Measurements from ENCODE around the gene CRACR2B.

Gene CRACR2B

DNA sequence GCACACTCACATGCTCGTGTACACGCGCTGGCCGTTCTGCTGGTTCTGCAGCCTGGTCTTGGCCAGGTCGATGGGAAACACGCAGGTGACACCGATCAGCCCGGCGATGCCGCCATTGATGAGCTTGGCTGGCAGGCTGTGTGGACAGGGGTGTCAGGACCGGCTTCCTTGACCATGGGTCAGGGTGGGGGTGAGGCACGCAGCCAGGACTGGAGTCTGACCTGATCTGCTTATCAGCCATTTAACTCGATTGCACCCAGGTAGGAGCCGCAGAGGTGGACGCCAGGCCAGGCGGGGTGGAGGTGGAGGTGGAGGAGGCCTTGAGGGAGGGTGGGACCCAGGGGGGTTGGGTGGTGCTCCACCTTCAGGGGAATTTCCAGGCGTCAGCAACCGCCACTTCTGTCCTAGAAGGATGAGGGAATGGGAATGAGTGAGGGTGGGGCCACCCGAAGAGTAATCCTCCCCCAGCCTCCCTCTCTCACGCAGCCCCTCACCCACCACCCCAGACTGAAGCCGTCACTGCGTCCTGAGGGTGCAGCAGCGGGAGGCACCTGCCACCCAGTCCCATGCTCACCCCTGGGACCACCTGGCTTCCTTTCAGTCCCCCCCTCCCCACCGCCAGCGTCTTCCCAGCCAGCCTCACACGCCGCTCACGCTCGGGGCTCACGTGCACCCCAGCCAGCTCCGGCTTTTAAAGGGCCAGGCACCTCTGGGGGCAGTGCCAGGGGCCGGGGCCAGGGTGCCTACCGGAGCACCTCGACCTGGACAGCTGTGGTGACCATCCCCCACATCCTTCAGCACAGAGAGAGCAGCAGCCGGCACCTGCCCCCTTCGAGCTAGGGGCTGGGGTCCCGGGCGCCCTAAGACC is 32.7 kb upstream of the CRACR2B start:
- DNase-seq: no peak

DNA sequence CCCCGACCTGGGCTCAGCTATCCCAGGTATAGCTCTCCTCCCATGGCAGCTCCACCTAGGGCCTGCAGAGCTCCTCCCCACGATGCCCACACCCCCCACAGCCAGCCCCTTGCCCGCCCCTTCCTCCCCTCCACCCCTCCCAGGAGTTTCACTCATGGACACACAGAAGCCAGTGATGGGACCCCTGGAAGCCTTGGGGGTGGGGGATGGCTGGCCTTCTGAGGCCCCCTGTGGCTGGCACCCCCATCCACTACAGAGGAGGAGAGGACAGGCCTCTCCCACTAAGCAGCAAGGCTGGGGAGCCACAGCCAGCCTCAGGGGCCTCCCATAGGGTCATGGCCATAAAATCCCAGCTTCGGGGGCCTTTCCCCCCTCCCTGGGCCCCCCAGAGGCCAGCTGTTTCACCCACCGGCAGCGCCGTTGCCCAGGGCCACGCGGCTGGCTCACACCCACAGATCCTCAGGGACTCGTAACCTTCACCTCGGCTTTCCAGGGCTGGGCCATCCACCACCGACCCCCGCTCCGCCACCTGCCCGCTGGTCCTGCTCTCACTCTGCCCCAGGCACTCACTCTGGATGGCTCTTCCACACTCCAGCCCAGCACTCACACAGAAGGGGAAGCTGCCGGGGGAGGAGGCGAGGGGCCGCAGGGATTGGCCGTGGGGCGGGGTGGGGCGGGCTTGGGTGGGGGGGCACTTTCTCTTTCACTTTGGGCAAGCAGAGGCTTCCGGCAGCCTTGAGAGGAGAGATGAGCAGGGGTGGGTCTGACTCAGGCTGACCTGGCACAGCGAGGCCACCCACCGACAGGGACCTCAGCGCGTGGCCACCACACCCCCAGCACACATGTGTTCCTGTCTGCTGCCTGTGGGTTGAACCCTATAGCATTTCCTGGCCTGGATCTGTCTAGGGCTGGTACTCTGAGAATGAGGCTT is 31.8 kb upstream of the CRACR2B start:
- DNase-seq: peak; percentile 49

GRCh38 chr11:796565-797295 is 31.0 kb upstream of the CRACR2B start:
- DNase-seq: no peak

DNA sequence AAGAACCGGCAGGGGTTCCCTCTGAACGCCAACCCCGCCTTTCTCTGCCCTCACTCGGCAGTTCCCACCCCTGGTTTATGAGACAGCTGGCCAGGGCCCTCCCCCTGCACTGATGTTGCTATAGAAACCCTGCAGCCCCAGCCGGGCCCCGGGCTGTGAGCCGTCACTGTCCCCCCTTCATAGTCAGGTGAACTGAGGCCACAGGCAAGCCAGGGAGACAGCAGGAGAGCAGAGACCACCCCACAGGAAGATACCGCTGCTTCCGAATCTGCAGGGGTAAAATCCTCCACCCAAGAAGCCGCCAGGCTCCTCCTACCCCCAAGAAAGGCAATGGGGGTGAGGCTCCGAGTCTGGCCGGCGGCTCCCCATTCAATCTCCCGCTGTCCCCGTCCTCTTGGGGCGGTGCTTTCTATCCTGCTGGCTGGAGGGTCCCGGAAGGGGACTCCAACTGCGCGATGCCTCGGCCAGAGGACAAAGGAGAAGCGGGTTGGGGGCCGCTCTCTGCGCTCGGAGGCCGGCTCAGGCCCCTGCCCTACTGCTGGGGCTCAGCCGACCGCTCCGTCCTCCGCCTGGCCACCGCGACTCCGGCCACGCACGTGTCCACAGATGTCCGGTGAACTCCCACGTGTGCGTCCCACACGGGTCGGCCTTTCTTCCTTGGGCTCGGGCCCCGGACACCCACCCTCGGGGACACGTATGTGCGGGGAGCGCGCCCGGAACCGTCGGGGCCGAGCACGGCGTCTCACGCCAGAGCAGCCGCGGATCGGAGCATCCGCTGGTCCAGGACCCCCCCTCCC is 30.2 kb upstream of the CRACR2B start:
- DNase-seq: peak; percentile 28

DNA sequence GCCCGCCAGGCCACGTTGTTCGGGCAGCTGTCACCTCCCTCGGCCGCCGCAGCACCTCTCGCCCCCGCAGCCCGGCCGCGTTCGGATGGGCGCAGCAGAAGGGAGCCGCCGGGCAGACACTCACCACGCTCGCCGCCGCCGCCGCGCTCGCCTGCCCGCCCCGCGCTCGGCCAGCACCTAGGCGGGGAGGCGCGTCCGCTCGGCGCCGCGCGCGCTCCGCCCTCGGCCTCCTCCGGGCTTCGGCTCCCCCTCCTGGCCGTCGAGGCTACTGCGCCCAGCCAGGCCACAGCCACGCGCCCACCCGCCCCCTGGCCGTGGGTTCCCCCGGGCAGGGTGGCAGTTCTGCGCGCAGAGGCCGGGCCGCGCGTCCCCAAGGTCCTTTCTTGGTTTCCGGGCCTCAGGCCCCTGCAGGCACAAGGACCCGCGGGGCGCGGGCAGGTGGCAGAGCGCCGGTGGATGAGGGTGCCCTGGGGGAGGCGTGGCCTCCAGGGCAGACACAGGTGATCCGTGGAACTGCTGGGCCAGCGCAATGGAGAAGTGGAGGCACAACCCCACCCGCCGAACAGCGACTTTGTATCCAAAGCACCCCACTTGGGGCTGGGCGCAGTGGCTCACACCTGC is 29.5 kb upstream of the CRACR2B start, which contains the start of gene SLC25A22:
TSS of gene SLC25A22 (minus strand) at position 189 of the 621 bp plus-strand sequence. CDS start 3,275 bp downstream, outside the sequence.
- DNase-seq: peak; percentile 47

DNA sequence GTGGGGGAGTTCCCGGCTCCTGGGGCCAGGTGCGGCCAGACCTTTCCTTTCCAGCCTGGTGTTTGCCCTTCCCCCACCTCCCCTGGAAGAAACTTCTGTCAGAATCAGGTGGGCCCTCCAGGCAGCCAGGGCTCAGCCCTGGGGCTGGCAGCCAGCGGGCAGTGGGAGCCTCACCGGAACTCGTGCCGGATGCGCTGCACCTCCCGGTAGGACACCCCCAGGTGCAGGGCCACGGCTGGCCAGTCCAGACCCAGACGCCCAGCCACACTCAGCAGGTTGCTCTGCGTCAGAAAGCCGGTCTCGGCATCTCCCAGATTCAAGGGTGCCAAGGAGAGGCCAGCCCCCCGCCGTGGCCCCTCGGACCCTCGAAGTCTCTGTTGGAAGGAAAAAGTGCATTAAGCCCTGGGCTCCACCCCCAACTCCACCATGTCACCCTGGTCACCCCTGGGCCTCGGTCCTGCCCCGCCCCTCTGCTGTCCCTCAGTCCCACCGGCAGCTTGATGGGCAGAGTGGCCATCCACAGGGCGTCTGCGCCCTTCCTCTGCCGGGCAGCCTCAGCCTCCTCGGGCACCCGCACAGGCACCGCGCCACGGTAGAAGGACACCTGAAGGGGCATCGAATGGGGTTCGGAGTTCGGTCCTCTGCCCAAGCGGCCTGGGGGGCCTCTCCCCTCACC is 27.9 kb upstream of the CRACR2B start:
- no peak for DNase-seq

DNA sequence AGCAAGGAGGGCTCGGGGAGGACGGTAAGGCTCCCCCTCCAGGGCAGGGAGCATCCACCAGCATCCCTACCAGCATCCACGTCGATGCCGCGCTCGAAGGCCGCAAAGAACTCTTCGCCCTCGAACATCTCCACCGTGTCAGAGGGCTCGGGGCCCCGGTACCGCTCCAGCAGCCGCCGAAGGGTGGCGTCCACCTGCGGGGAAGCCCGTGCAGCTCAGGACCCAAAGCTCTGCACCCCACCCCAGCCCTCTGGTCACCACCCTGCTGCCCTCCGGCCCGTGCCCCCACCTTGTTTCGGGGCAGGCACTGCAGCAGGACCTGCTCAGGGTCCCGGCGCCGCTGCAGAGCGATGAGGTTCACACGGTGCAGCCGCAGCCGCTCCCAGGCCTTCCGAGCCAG is 27.2 kb upstream of the CRACR2B start:
- no peak for DNase-seq

- no peak for DNase-seq
Measured at GRCh38 chr11:801097-801780, 26.5 kb upstream of the CRACR2B start.

GRCh38 chr11:802018-802617 is 25.6 kb upstream of the CRACR2B start:
- DNase-seq: no peak

GRCh38 chr11:802693-803466 is 24.8 kb upstream of the CRACR2B start:
- DNase-seq: no peak

- DNase-seq: no peak
Measured at GRCh38 chr11:803467-803742, 24.3 kb upstream of the CRACR2B start.

GRCh38 chr11:803770-804598 is 23.7 kb upstream of the CRACR2B start:
- DNase-seq: peak; percentile 21

DNA sequence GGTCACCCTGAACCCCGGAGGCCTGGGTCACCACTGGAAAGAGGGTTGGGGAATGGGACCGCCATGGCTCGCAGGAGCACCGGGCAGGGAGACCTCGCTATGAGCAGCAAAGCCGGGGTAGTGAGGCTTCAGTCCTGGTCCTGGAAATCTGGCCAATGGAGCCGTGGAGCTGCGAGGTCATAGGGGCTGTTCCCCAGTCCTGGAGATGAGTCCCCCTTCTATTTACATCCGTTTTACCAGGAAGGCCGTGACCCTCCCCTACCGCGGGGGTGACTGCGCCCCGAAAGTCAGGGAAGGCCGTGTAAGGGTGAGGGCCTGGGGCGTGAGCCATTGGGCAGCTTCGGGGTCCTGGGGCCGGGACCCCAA is 23.1 kb upstream of the CRACR2B start:
- DNase-seq: no peak

DNA sequence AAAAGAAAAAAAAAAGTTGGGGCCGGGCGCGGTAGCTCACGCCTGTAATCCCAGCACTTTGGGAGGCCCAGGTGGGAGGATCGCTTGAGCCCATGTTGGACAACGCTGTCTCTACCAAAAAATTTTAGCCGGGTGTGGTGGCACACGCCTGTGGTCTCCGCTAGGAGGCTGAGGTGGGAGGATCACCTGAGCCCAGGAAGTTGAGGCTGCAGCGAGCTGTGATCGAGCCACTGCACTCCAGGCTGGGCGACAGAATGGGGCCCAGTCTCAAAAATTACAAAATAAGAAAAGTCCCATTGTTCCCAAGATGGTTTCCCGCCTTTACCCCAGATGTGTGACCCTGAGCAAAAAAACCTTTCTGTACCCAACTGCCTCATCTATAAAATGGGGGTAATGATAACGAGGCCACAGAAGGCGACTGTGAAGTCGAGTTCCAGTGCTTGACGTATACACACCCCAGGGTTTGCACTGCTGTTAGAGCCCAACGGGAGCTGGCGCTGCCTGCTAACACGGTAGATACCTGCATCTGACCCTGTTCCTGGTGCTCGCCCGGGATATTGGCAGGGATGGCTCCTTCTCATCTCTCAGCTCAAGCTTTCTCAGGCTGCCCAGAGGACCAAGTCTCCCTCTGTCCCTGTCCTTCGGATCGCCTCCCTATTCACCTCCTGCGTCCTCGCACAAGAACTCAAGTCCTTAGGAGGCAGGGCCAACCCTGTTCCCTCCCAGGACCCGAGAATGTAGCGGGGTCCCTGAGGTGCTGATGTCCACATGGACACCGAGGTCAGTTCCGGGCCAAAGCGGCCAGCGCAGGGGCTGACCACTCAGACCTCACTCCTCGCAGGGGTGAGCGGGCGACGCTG is 19.1 kb upstream of the CRACR2B start:
- DNase-seq: no peak

- DNase-seq: peak; percentile 94
Measured at GRCh38 chr11:809287-810039, 18.3 kb upstream of the CRACR2B start, which contains the start of gene RPLP2. RPLP2 (plus strand) TSS chr11:809967; CDS start chr11:810235, 268 bp downstream.

DNA sequence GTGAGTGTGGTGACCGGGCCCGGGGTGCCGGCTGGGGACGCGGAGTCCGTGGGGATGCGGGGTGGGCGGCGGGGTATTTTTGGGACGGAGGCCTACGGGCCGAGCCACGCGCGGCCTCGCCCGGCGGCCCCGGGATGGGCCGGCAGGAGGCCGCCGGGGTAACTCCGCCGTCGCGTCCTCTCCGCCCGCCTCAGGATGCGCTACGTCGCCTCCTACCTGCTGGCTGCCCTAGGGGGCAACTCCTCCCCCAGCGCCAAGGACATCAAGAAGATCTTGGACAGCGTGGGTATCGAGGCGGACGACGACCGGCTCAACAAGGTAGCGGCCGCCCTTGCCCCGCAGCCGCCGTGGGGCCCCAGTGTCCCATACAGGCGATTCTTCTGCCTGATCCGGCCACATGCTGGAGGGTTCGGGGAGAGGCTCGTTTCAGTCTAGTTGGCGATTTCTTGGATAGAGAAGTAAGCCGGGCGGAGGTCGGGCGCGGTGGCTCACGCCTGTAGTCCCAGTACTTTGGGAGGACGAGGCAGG is 17.6 kb upstream of the CRACR2B start:
- no peak for DNase-seq

Data from DMS153 (cell line).